Right lobe of liver (tissue), 4 donors: ENCODE data around the gene FAM3B.

Experiments used
- CTCF ChIP-seq, 4 donors: fragments of 200-600 bp in 3 of 4; fragments of 450-650 bp in 1 of 4; IDR thresholded peaks; one replicate each; pipeline versions ENCODE4 v1.5.1 to v1.8.0; 2016 to 2022; ENCODE audit warnings: antibody characterized with exemption in 4 of 4, mild to moderate bottlenecking in 2 of 4
- POLR2A ChIP-seq: fragments of 450-650 bp; IDR thresholded peaks from one replicate; pipeline ENCODE4 v1.6.1; 2017; ENCODE audit warnings: antibody characterized with exemption, mild to moderate bottlenecking
- donor health status: DM: no; HTN: no; CAD: no.
- donor health status: DM: no; HTN: no; CAD: no.
- donor health status: DM: no; HTN: yes; CAD: no.

- TF ChIP-seq CTCF (IDR thresholded peaks at IDR 0.05) (no peak), POLR2A (no peak)
Measured at GRCh38 chr21:41397471-41397891, 80.9 kb downstream of the FAM3B start.
